SU-DHL-6 (cell line): ENCODE measurements around the gene BANK1.

Experiments used
- H2AFZ ChIP-seq: fragments of 200-600 bp; sonication (generic); 2 replicates; pipeline ENCODE4 v1.6.1; 2014; ENCODE audit warnings: low read depth, mild to moderate bottlenecking, moderate library complexity, mixed read lengths, antibody characterized with exemption, low read length; ENCODE audit not compliant: severe bottlenecking
- H3F3A ChIP-seq: fragments of 200-600 bp; shearing (Covaris generic); 2 replicates; pipeline ENCODE4 v1.6.0; 2016; ENCODE audit warnings: antibody characterized with exemption, mild to moderate bottlenecking; ENCODE audit not compliant: insufficient read depth
- H3K27ac ChIP-seq: fragments of 200-600 bp; sonication (generic); 2 replicates; pipeline ENCODE4 v1.5.1; 2016; ENCODE audit warnings: low read depth, mild to moderate bottlenecking, low read length, moderate library complexity, mixed read lengths
- H3K27me3 ChIP-seq: fragments of 200-600 bp; sonication (generic), shearing (Covaris generic); 2 replicates; pipeline ENCODE4 v1.6.0; 2014; ENCODE audit warnings: mild to moderate bottlenecking, low read length
- H3K36me3 ChIP-seq: fragments of 200-600 bp; sonication (generic); 2 replicates; pipeline ENCODE4 v1.6.1; 2014; ENCODE audit warnings: mild to moderate bottlenecking, low read length, mixed read lengths
- H3K4me2 ChIP-seq: fragments of 300-600, 200-600 bp; shearing (Covaris generic), sonication (generic); 2 replicates; pipeline ENCODE4 v1.6.0; 2014; ENCODE audit warnings: low read length, low read depth, mild to moderate bottlenecking; ENCODE audit not compliant: poor library complexity, severe bottlenecking
- H3K4me3 ChIP-seq: fragments of 200-600 bp; sonication (generic); 2 replicates; pipeline ENCODE4 v1.5.1; 2014; ENCODE audit warnings: antibody characterized with exemption, low read length, mild to moderate bottlenecking, mixed read lengths; ENCODE audit not compliant: insufficient read depth, poor library complexity, severe bottlenecking
- H3K79me2 ChIP-seq: fragments of 200-600 bp; sonication (generic); 2 replicates; pipeline ENCODE4 v1.6.1; 2014; ENCODE audit warnings: mild to moderate bottlenecking, low read length, moderate library complexity; ENCODE audit not compliant: insufficient read depth
- H3K9ac ChIP-seq: fragments of 200-600 bp; sonication (generic); 2 replicates; pipeline ENCODE4 v1.7.0; 2014; ENCODE audit warnings: mild to moderate bottlenecking, low read length
- H3K9me2 ChIP-seq: fragments of 200-600 bp; sonication (generic); replicated peaks from 2 replicates; pipeline ENCODE4 v1.6.1; 2014; ENCODE audit warnings: low read length; ENCODE audit not compliant: insufficient read depth
- H3K9me3 ChIP-seq: fragments of 200-600 bp; sonication (generic); 2 replicates; pipeline ENCODE4 v1.6.1; 2014; ENCODE audit warnings: low read length, mixed read lengths; ENCODE audit not compliant: insufficient read depth
- H4K20me1 ChIP-seq: fragments of 200-600 bp; sonication (generic); 2 replicates; pipeline ENCODE4 v1.6.1; 2014; ENCODE audit warnings: low read depth, mild to moderate bottlenecking, antibody characterized with exemption, low read length, moderate library complexity, mixed read lengths
- EZH2phosphoT487 ChIP-seq: fragments of 200-600 bp; sonication (generic), shearing (Covaris generic); conservative IDR thresholded peaks from 2 replicates; pipeline ENCODE4 v1.6.1; 2018; ENCODE audit warnings: mild to moderate bottlenecking, antibody characterized with exemption, low read length, moderate library complexity, mixed read lengths
- TF ChIP-seq, protein P1 (sequence below): fragments of 200-600 bp; sonication (generic); IDR thresholded peaks from one replicate; pipeline ENCODE4 v1.5.1; 2017; ENCODE audit warnings: antibody characterized with exemption, mild to moderate bottlenecking, low read length, moderate library complexity; ENCODE audit not compliant: insufficient read depth, poor library complexity, severe bottlenecking

Gene BANK1

DNA sequence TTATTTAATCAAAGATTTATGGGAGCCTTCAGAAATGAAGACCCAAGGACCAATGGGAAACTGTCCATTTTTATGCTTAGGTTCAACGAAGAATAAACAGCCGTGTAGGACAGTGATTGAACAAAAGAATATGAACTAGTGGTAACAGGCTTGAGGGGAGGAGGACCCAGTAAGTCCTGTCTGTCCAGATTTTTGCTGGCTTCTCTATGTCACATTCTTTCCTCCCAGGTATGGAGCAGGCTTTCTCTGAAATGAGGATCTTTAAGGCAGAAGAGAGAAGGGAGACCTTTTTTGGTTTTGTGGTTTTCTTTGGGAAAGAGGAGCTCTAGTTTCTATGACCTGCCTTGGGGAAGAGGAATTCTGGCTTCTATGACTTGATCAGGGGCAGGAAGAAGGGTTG is 74.1 kb downstream of the BANK1 start:
- Histone ChIP-seq H4K20me1 (no peaks in the 10 kb centered on the region), H3K9me3 (no peaks in the 10 kb centered on the region), H3K36me3 (no peaks in the 10 kb centered on the region), H3K4me2 (no peak overlapping the region), H3K27me3 (no peaks in the 10 kb centered on the region), H3F3A (no peaks in the 10 kb centered on the region), H3K9ac (no peak overlapping the region), H3K79me2 (no peaks in the 10 kb centered on the region), H2AFZ (no peak overlapping the region), H3K4me3 (no peak overlapping the region), H3K27ac (no peak overlapping the region), H3K9me2 (no peaks in the 10 kb centered on the region)
- TF ChIP-seq, protein P1, sequence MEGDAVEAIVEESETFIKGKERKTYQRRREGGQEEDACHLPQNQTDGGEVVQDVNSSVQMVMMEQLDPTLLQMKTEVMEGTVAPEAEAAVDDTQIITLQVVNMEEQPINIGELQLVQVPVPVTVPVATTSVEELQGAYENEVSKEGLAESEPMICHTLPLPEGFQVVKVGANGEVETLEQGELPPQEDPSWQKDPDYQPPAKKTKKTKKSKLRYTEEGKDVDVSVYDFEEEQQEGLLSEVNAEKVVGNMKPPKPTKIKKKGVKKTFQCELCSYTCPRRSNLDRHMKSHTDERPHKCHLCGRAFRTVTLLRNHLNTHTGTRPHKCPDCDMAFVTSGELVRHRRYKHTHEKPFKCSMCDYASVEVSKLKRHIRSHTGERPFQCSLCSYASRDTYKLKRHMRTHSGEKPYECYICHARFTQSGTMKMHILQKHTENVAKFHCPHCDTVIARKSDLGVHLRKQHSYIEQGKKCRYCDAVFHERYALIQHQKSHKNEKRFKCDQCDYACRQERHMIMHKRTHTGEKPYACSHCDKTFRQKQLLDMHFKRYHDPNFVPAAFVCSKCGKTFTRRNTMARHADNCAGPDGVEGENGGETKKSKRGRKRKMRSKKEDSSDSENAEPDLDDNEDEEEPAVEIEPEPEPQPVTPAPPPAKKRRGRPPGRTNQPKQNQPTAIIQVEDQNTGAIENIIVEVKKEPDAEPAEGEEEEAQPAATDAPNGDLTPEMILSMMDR = no peak
- TF ChIP-seq EZH2phosphoT487 = no peak

DNA sequence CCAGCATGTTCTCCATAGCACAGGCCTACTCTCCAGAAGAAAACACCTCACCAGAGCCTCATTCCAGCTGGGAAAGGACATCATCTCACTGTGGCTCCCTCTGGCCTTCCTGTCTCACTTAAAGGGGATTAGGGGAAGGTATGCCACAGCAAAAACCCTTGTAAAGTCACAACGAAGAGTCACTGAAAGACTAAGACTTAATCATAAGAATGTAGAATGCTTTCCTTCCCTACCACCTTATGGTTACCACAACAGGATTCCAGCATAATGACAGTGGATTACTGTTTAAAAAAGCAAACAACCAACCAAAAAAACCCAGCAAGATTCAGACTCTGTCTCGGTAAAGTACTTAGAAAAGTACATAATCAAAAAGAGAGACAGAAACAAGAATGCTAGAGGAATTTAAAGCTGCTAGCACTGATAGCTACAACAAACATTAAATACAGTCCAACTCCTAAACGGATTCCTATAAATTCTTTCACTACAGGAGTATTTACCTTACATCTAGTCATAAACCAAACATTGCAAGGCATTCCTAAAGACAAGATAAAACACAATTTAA is 75.1 kb downstream of the BANK1 start:
- TF ChIP-seq, protein P1 = no peak
- TF ChIP-seq EZH2phosphoT487 = no peak
- no peak overlapping the region for H3K9ac ChIP-seq
- no peaks in the 10 kb centered on the region for H3F3A ChIP-seq
- H3K36me3 ChIP-seq = no peaks in the 10 kb centered on the region
- no peaks in the 10 kb centered on the region for H3K79me2 ChIP-seq
- H3K9me2 ChIP-seq = no peaks in the 10 kb centered on the region
- H3K27me3 ChIP-seq = no peaks in the 10 kb centered on the region
- no peak overlapping the region for H3K4me3 ChIP-seq
- H4K20me1 ChIP-seq = no peaks in the 10 kb centered on the region
- H3K9me3 ChIP-seq = no peaks in the 10 kb centered on the region
- no peak overlapping the region for H3K27ac ChIP-seq
- no peak overlapping the region for H3K4me2 ChIP-seq
- H2AFZ ChIP-seq = no peak overlapping the region

DNA sequence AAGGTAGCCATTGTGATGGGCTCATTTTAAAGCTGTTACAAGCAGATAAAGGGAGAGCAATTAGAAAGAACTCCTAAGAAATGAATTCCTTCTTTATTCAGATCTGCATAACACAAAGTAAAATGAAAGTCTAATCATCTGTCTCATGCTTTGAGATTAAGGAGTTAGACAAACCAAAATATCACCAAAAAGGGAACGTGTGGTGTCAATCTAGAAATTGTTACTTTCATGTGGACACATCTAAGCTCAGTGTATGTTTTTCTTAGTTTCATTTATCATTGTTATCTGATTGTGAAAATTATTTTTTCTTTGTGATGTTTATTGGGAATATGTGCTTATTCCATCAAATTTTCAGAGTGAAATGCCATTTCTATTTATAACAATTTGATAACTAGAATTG is 80.3 kb downstream of the BANK1 start:
- no peak for TF ChIP-seq EZH2phosphoT487
- TF ChIP-seq, protein P1 = no peak
- H3K4me3 ChIP-seq = no peak overlapping the region
- H3K27me3 ChIP-seq = no peaks in the 10 kb centered on the region
- H3K27ac ChIP-seq = no peak overlapping the region
- no peak overlapping the region for H3K9ac ChIP-seq
- H3K9me2 ChIP-seq = no peaks in the 10 kb centered on the region
- H3K9me3 ChIP-seq = no peaks in the 10 kb centered on the region
- no peaks in the 10 kb centered on the region for H4K20me1 ChIP-seq
- H2AFZ ChIP-seq = no peak overlapping the region
- no peaks in the 10 kb centered on the region for H3K36me3 ChIP-seq
- H3K4me2 ChIP-seq = no peak overlapping the region
- H3F3A ChIP-seq = no peaks in the 10 kb centered on the region
- H3K79me2 ChIP-seq = no peaks in the 10 kb centered on the region
